Measurements from ENCODE around the gene PRDX2.

Gene PRDX2

GRCh38 chr19:12842511-12842910, 40.9 kb upstream of the PRDX2 start:
- no peak for TF ChIP-seq SIN3A (IDR thresholded peaks at IDR 0.05; ENCODE audit: borderline replicate concordance, insufficient read depth, low read length)
- no peak for TF ChIP-seq FOXP2 (optimal IDR thresholded peaks at IDR 0.05; ENCODE audit: borderline replicate concordance, extremely low read depth, extremely low read length, insufficient read depth)

- no peak for TF ChIP-seq SIN3A (IDR thresholded peaks at IDR 0.05; ENCODE audit: borderline replicate concordance, insufficient read depth, low read length)
- TF ChIP-seq POLR2AphosphoS5 (IDR thresholded peaks at IDR 0.05; ENCODE audit: low read depth, low read length): no peak
- no peak for TF ChIP-seq FOXP2 (optimal IDR thresholded peaks at IDR 0.05; ENCODE audit: borderline replicate concordance, extremely low read depth, extremely low read length, insufficient read depth)
- no peak for TF ChIP-seq REST (IDR thresholded peaks at IDR 0.05; ENCODE audit: insufficient read depth in 1 of 2, low read depth in 2 of 2, low read length in 2 of 2)
- no peak for TF ChIP-seq TAF1 (IDR thresholded peaks at IDR 0.05; ENCODE audit: borderline replicate concordance, insufficient read depth, low read length)
Measured at GRCh38 chr19:12841094-12841493, 39.5 kb upstream of the PRDX2 start.

DNA sequence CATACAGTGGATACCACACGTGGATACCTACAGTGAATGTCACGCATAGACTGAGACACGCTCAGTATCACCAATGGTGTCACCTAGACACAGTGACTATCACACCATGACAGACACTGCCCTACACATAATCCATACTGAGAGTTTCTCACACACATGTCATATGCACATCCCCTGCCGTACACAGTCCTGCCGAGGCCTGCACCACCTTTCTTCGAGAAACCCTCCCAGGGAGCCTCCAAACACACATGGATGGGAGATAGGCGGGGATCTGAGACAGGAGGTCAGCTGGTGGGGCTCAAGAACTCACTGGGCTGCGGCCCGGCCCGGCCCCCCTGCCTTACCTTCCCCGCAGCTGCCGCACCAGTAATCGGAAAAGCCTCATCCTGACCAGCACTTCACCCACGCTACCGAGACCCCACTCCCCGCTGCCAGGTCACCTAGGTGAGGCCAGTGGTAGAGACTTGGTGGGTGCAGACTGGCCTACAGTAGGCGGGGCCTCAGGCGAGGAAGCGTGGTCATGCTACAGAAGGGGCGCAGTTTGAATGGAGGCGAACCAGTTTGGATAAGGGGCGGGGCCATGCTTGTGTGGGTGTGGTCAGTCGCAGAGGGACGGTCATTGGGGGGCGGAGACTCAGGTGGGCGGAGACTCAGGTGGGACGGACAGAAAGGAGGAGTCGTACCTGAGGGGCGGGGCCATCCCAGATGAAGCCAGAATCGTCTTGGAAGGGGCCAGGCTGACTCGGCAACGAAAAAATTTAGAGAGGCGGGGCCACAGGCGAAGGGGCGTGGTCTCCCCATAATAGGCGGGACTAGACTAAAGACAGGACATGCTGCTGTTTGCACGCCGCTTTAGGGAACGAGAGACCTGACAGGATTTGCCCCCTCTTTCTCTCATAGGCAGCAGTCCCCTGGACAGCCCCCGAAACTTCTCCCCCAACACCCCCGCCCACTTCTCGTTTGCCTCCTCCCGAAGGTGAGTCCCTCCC, 38.8 kb upstream of the PRDX2 start:
- TF ChIP-seq REST (IDR thresholded peaks at IDR 0.05; ENCODE audit: insufficient read depth in 1 of 2, low read depth in 2 of 2, low read length in 2 of 2) (no peak), POLR2AphosphoS5 (IDR thresholded peaks at IDR 0.05; ENCODE audit: low read depth, low read length) (no peak), FOXP2 (optimal IDR thresholded peaks at IDR 0.05; ENCODE audit: borderline replicate concordance, extremely low read depth, extremely low read length, insufficient read depth) (no peak), SIN3A (IDR thresholded peaks at IDR 0.05; ENCODE audit: borderline replicate concordance, insufficient read depth, low read length) (no peak), TAF1 (IDR thresholded peaks at IDR 0.05; ENCODE audit: borderline replicate concordance, insufficient read depth, low read length) (no peak)

DNA sequence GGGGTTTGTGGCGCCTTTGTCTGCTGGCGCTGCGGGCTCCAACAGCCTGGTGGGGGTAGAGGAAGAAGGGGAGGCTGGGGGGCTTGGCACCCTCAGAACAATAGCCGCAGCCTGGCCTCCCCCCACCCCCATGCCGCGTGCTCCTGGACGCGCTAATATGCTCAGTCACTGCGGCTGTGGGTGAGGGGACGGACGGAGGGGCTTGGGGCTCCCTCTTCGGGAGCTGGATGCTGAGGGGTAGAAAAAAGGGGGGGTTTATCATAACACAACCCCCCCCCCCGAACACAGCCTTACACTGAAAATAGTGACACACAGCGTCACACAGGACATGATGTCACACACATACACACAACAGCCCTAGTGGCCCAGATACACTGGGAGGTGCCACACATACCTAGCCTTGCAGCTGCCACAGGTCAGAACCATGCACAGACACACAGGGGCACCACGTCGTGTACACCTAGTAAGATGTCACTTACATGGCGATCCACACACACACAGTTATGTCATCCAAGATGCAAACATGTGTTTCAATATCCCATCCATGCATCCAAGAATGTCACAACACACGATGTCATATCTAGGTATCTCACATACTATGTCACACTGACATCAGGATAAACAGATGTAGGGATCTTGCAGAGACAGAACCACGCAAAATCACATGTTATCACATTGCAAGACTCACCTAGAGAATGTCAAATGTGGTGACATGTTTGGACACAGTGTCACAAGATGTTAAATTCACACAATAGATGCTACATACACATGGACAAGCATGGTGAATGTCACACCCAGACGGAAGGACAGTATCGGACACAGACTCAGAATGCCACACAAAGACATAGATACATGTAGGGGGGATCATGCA, 37.5 kb upstream of the PRDX2 start:
- peak; percentile 15 for TF ChIP-seq FOXP2 (optimal IDR thresholded peaks at IDR 0.05; ENCODE audit: borderline replicate concordance, extremely low read depth, extremely low read length, insufficient read depth)
- TF ChIP-seq POLR2AphosphoS5 (IDR thresholded peaks at IDR 0.05; ENCODE audit: low read depth, low read length): no peak

DNA sequence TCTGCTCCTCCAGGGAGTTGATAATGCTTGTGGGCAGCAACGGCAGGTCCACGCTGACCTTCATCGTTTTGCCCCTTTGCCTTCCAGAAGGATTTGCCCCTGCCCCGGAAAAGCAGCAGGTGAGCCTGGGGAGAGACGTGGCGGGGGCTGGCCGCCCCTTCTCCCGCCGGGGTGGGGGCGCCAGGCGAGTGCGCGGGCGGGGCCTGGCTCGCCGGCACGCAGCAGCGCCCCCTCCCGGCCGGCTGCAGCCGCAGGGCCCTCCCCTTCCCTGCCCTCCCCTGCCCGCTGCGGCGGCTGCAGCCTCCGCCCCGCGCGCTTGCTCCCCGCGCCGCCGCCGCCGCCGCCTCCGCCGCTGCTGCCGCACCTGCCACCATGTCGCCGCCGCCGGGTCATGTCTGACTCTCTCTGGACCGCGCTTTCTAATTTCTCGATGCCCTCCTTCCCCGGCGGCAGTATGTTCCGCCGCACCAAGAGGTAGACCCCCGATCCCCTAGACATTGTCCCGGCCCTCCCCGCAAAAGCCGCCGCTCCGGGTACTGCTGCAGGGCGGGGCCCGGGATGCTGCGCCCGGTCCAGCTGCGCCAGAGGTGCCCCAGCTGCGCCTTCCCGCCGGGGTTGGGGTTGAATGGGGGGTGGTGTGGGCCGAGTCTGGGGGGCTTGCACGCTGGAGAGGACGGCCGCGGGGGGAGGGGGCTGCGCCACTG, 36.7 kb upstream of the PRDX2 start, which contains the start of gene MAST1:
Gene MAST1, plus strand, starts transcription at position 334 of the 704 bp plus-strand sequence. Its CDS starts 58 bp downstream, at position 392.
- TF ChIP-seq FOXP2 (optimal IDR thresholded peaks at IDR 0.05; ENCODE audit: borderline replicate concordance, extremely low read depth, extremely low read length, insufficient read depth) (peak; percentile 42), REST (IDR thresholded peaks at IDR 0.05; ENCODE audit: insufficient read depth in 1 of 2, low read depth in 2 of 2, low read length in 2 of 2) (no peak; a peak in 1 of 4 replicates)

All from PFSK-1 (cell line).